NB4 (cell line): ENCODE results near the gene CHD2.

Experiments used
- DNase-seq: peaks from one replicate; pipeline ENCODE4 v3.0.0; 2010; ENCODE audit warnings: low read depth
- H3K4me3 ChIP-seq: one replicate; pipeline ENCODE4 v1.5.1; 2011; ENCODE audit warnings: mild to moderate bottlenecking, low read depth, low read length, moderate library complexity
- MYC ChIP-seq: IDR thresholded peaks from 2 replicates; pipeline ENCODE4 v1.6.1; 2011; ENCODE audit warnings: low read depth, low read length
- POLR2A ChIP-seq: IDR thresholded peaks from 2 replicates; pipeline ENCODE4 v1.6.1; 2011; ENCODE audit warnings: mild to moderate bottlenecking; ENCODE audit not compliant: insufficient read length; ENCODE audit errors: extremely low read depth
- TF ChIP-seq, protein P1 (sequence below): IDR thresholded peaks from one replicate; pipeline ENCODE4 v1.5.1; 2012; ENCODE audit warnings: low read depth, low read length
- TF ChIP-seq, protein P2 (sequence below): IDR thresholded peaks from 2 replicates; pipeline ENCODE4 v1.6.1; 2011; ENCODE audit warnings: low read depth, low read length

Gene CHD2

DNA sequence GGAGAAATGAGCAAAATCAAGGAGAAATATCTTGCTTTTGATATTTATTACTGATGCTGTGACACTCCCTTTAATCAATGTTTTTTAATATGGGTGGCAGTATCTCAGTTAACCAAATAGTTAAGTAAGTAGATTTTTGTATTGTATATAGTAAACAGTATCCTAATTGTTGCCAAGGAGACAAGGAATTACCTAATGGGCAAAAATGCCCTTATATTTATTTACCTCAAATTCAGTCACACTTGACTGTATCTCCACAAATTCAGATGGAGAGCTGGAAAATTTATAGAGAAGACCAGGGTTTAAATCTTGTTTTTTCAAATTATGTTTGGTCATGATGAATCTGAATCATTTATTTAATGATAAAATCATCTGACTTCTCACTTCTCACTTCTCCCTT is 3.6 kb upstream of the CHD2 start:
- no peak overlapping the region for H3K4me3 ChIP-seq
- TF ChIP-seq, protein P1, sequence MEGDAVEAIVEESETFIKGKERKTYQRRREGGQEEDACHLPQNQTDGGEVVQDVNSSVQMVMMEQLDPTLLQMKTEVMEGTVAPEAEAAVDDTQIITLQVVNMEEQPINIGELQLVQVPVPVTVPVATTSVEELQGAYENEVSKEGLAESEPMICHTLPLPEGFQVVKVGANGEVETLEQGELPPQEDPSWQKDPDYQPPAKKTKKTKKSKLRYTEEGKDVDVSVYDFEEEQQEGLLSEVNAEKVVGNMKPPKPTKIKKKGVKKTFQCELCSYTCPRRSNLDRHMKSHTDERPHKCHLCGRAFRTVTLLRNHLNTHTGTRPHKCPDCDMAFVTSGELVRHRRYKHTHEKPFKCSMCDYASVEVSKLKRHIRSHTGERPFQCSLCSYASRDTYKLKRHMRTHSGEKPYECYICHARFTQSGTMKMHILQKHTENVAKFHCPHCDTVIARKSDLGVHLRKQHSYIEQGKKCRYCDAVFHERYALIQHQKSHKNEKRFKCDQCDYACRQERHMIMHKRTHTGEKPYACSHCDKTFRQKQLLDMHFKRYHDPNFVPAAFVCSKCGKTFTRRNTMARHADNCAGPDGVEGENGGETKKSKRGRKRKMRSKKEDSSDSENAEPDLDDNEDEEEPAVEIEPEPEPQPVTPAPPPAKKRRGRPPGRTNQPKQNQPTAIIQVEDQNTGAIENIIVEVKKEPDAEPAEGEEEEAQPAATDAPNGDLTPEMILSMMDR, result no peak
- no peak for TF ChIP-seq MYC
- no peak for TF ChIP-seq POLR2A
- TF ChIP-seq, protein P2, sequence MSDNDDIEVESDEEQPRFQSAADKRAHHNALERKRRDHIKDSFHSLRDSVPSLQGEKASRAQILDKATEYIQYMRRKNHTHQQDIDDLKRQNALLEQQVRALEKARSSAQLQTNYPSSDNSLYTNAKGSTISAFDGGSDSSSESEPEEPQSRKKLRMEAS, result no peak

DNA sequence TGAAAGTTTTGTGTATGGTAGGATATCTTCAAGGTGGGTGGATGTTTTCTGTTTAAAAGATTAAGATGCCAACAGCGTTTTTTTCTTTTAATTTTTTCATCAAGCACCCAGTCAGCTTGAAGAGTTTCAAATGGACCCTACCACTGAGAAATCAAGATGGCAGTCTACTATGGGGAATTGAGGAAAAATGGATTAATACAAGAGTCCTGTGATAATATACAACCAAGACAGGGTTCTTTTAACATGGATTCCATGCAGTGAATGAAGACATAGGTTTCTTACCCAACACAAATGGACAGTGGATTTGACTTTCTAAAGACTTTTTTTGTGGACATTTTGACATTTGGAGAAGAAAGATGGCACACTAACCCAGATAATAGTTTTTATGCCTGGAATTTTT is 2.5 kb upstream of the CHD2 start:
- TF ChIP-seq, protein P2, result no peak
- no peak for TF ChIP-seq MYC
- no peak for TF ChIP-seq POLR2A
- TF ChIP-seq, protein P1, result no peak
- no peak for DNase-seq
- no peak overlapping the region for H3K4me3 ChIP-seq

More for the DNA sequence above, 3.6 kb upstream of the CHD2 start:
- DNase-seq, result no peak

DNA sequence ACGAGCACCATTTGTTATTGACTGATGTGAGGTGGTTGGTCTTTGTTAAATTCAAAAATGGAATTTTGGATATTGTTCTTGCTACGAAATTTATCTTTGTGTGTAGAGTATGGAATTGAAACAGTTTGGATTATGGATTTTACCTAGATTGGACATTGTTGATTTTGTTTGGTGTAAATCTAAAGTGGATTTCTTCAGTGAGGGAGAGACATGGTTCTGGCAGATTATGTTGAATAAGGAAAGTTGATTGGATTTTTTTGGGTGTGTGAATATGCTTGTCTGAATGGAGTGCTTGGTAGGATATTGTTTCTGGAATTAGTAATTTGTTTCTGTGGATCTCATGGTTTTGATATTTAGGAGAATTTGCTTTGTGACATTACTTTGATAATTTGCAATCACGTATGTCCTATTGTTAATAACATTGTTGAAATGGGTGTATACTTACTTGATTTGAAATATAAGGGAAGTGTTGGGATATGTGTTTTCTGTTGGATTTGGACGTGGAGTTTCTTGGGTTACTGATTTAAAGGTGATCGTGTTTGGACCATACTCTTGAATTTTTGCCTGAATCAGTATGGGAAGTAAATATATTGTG is 1.0 kb upstream of the CHD2 start:
- DNase-seq, result no peak
- H3K4me3 ChIP-seq, result peak overlapping the region; percentile 84
- TF ChIP-seq MYC (no peak), POLR2A (no peak)
- TF ChIP-seq, protein P1, result no peak
- TF ChIP-seq, protein P2, result no peak

DNA sequence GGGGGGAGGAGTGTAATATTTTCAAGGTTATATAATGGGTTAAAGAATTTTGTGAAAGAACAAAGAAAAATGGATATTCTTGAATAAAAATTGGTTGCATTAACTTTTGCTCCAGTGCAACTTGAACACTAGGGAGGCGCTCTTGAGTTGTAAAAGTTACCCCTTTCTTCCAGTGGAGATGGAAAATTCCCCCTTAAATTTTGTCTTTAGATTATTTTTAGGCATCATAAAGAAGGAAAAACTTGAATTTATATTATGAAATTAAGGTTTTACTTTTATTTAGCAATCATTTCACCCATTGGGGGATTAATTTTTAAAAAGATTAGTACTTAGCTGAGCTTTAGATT is 550 bp upstream of the CHD2 start:
- TF ChIP-seq, protein P1, result peak; percentile 46
- TF ChIP-seq POLR2A, result no peak
- TF ChIP-seq MYC, result no peak
- TF ChIP-seq, protein P2, result no peak
- peak overlapping the region; percentile 84 for H3K4me3 ChIP-seq
- peak; percentile 68 for DNase-seq

DNA sequence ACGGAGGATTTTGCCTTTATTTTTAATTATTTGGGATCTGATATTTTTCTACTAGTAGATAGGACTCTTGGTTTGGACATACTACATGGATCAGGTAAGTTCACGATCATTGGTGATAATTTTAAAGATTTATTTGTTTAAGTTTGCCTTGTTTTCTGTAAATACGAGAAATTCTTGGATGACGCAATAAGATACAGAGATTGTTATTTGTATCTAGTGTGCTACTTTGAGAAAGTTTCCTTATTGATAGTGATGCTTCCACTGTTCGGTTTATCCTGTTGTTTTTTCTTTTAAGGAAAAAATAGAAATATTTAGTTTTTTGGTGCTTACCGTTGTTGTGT is 577 bp downstream of the CHD2 start:
- DNase-seq, result peak; percentile 15
- TF ChIP-seq, protein P1, result no peak
- no peak for TF ChIP-seq POLR2A
- TF ChIP-seq MYC, result no peak
- TF ChIP-seq, protein P2, result no peak
- H3K4me3 ChIP-seq, result peak overlapping the region; percentile 84
